ENCODE data around the gene OR10P1.

DNA sequence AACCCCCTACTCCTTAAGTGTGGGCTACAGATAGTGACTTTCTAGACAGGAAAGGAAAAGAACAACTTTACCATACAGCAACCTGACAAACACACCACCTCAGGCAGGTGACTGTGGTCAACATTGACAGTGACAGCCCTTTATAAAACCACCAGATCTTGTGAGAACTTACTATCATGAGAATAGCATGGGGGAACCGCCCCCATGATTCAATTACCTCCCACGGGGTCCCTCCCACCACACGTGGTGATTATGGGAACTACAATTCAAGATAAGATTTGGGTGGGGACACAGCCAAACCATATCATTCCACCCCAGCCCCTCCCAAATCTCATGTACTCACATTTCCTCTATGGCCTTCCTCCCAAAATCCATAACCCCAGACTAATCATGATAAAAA lies 16.3 kb downstream of the OR10P1 start:
- TF ChIP-seq, protein P1, sequence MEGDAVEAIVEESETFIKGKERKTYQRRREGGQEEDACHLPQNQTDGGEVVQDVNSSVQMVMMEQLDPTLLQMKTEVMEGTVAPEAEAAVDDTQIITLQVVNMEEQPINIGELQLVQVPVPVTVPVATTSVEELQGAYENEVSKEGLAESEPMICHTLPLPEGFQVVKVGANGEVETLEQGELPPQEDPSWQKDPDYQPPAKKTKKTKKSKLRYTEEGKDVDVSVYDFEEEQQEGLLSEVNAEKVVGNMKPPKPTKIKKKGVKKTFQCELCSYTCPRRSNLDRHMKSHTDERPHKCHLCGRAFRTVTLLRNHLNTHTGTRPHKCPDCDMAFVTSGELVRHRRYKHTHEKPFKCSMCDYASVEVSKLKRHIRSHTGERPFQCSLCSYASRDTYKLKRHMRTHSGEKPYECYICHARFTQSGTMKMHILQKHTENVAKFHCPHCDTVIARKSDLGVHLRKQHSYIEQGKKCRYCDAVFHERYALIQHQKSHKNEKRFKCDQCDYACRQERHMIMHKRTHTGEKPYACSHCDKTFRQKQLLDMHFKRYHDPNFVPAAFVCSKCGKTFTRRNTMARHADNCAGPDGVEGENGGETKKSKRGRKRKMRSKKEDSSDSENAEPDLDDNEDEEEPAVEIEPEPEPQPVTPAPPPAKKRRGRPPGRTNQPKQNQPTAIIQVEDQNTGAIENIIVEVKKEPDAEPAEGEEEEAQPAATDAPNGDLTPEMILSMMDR (conservative IDR thresholded peaks at IDR 0.05; ENCODE audit: low read length), result no peak
- no peak for TF ChIP-seq EZH2phosphoT487 (IDR thresholded peaks at IDR 0.05; ENCODE audit: borderline replicate concordance)

Data from Loucy (cell line).